ENCODE measurements around the gene PDE4D.

DNA sequence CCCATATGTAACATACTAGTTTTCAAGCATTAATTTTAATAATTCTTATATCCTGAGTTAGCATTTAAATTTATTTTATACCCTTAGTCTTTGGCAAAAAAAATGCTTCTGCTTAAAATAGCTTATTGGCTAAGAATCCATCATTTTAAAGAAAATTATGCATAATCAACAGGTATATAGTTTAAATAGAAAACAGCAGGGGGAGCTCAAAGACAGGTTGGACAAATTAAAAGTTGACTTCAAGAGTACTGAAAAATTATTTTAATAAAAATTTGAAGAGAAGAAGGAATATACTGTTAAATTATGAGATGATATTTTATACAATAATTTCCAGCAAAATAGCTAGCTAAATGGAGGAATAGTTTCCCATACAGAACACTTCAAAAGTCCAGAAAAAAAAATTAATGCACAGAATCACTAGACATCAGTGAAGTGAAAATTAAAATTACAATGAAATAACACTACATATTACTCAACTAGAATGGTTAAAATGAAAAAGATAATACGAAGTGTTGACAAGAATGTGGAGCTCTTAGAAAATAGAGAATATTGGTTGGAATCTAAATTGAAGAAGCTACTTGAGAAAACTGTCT lies 387.1 kb downstream of the PDE4D start:
- TF ChIP-seq BHLHE40 (IDR thresholded peaks at IDR 0.05; ENCODE audit: borderline replicate concordance) = no peak
- TF ChIP-seq CTBP1 (IDR thresholded peaks at IDR 0.05; ENCODE audit: borderline replicate concordance) = no peak
- no peak for TF ChIP-seq ARNT (IDR thresholded peaks at IDR 0.05)
- no peak for TF ChIP-seq FOXA1 (IDR thresholded peaks at IDR 0.05)
- TF ChIP-seq FOXM1 (IDR thresholded peaks at IDR 0.05; ENCODE audit: borderline replicate concordance) = no peak
- no peak for TF ChIP-seq ZNF384 (IDR thresholded peaks at IDR 0.05)
- no peak for TF ChIP-seq TARDBP (IDR thresholded peaks at IDR 0.05)
- TF ChIP-seq, protein P1, sequence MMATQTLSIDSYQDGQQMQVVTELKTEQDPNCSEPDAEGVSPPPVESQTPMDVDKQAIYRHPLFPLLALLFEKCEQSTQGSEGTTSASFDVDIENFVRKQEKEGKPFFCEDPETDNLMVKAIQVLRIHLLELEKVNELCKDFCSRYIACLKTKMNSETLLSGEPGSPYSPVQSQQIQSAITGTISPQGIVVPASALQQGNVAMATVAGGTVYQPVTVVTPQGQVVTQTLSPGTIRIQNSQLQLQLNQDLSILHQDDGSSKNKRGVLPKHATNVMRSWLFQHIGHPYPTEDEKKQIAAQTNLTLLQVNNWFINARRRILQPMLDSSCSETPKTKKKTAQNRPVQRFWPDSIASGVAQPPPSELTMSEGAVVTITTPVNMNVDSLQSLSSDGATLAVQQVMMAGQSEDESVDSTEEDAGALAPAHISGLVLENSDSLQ (IDR thresholded peaks at IDR 0.05) = no peak

All from HEK293T (cell line).